ENCODE results near the gene HMCN2. TPM values are rescaled to one million over a fixed set of nuclear protein-coding genes. Genes with fewer than 3 reads are reported as not detected.

The HMCN2 gene
- total and polyA plus RNA-seq, 4 donors: 0.24 to 1.8 (median 0.29) TPM

DNA sequence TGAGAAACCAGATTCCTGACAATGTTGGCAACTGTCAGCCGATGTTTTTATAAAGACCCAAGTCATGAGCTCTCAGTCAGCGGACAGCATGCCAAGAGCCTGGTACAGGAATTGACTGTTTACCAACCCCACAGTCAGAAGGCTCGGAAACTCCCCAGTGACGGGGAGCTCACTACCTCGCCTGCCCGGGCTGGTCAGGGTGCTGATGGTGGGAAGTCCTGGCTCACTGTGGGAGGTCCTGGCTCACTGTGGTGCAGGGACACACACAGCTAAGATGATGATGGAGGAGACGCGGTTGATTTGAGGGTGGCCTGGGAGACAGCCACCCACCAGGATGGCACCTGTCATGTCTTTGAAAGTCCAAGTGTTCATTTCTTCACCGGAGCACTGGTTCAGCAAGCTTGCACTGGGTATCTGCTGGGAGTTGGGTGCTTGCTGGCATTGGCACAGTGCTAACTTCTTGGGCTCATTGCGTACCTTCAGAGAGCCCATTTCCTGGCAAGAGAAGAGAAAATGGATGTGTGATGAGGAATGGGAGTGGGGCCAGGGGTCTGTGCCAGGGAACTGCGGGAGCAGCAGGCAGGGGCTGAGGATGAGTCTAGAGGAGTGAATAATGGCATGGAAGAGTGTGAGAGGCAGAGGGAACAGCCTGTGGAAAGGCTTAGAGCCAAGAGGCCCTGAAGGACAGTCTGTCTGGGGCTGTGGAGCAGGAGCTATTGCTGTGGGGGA lies 194.5 kb downstream of the HMCN2 start:
- Histone ChIP-seq H3K36me3 (ENCODE audit: control insufficient read depth in 4 of 4, insufficient read depth in 3 of 4, low read depth in 1 of 4, low read length in 3 of 4) (peaks cover 5 to 38% (median 18%) of the 10 kb centered on the region in 4 donors), H3K4me1 (ENCODE audit: control insufficient read depth in 4 of 4, insufficient read depth in 4 of 4, low read length in 3 of 4) (peaks cover 7 to 66% (median 25%) of the 10 kb centered on the region in 4 donors), H3K27me3 (ENCODE audit: control insufficient read depth in 4 of 4, insufficient read depth in 4 of 4, low read length in 3 of 4) (no peaks in the 10 kb centered on the region), H3K9ac (ENCODE audit: low read depth in 1 of 2, low read length in 2 of 2) (no peak overlapping the region), H3K9me3 (ENCODE audit: control insufficient read depth in 4 of 4, low read length in 3 of 4) (no peaks in the 10 kb centered on the region), H3K4me3 (ENCODE audit: low read depth in 1 of 3, low read length in 3 of 3) (no peak overlapping the region), H3K27ac (ENCODE audit: low read depth in 1 of 2, low read length in 2 of 2) (peak overlapping the region; percentile 67 to 83)
- TF ChIP-seq FOXA2 (IDR thresholded peaks at IDR 0.05) (no peak), GABPA (IDR thresholded peaks at IDR 0.05 in 1 of 2, conservative IDR thresholded peaks at IDR 0.05 in 1 of 2) (no peak)
- DNase-seq (ENCODE audit: low spot score): no peak
- 58% methylated on average over 11 of the region's 11 CpGs for WGBS

DNA sequence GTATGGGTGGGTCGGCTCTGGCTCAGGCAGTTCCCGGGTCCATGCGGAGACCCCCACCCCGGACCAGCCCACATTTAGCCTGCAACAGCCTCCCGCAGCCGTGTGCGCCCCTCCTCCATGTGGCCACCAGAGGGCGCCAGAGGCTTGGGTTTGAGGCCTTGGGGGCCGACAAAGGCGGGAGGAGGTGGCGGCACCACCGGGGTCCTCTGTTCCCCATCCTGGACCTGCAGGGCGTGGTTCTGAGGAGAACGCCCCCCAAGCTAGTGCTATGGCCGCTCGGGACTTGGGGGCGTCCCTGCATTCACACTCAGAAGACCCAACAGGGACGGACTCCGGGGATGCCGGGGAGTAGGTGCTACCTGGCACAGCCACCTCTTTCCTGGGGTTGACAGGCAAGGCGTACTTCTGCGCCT lies 195.7 kb downstream of the HMCN2 start:
- no peak for TF ChIP-seq HNF4G (IDR thresholded peaks at IDR 0.05)
- TF ChIP-seq, protein P1, sequence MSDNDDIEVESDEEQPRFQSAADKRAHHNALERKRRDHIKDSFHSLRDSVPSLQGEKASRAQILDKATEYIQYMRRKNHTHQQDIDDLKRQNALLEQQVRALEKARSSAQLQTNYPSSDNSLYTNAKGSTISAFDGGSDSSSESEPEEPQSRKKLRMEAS (IDR thresholded peaks at IDR 0.05): no peak
- no peak for TF ChIP-seq SP1 (IDR thresholded peaks at IDR 0.05)
- TF ChIP-seq GABPA (IDR thresholded peaks at IDR 0.05 in 1 of 2, conservative IDR thresholded peaks at IDR 0.05 in 1 of 2): no peak
- TF ChIP-seq, protein P2, sequence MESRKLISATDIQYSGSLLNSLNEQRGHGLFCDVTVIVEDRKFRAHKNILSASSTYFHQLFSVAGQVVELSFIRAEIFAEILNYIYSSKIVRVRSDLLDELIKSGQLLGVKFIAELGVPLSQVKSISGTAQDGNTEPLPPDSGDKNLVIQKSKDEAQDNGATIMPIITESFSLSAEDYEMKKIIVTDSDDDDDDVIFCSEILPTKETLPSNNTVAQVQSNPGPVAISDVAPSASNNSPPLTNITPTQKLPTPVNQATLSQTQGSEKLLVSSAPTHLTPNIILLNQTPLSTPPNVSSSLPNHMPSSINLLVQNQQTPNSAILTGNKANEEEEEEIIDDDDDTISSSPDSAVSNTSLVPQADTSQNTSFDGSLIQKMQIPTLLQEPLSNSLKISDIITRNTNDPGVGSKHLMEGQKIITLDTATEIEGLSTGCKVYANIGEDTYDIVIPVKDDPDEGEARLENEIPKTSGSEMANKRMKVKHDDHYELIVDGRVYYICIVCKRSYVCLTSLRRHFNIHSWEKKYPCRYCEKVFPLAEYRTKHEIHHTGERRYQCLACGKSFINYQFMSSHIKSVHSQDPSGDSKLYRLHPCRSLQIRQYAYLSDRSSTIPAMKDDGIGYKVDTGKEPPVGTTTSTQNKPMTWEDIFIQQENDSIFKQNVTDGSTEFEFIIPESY (IDR thresholded peaks at IDR 0.05): no peak
- no peak for TF ChIP-seq YY1 (IDR thresholded peaks at IDR 0.05)
- TF ChIP-seq, protein P3, sequence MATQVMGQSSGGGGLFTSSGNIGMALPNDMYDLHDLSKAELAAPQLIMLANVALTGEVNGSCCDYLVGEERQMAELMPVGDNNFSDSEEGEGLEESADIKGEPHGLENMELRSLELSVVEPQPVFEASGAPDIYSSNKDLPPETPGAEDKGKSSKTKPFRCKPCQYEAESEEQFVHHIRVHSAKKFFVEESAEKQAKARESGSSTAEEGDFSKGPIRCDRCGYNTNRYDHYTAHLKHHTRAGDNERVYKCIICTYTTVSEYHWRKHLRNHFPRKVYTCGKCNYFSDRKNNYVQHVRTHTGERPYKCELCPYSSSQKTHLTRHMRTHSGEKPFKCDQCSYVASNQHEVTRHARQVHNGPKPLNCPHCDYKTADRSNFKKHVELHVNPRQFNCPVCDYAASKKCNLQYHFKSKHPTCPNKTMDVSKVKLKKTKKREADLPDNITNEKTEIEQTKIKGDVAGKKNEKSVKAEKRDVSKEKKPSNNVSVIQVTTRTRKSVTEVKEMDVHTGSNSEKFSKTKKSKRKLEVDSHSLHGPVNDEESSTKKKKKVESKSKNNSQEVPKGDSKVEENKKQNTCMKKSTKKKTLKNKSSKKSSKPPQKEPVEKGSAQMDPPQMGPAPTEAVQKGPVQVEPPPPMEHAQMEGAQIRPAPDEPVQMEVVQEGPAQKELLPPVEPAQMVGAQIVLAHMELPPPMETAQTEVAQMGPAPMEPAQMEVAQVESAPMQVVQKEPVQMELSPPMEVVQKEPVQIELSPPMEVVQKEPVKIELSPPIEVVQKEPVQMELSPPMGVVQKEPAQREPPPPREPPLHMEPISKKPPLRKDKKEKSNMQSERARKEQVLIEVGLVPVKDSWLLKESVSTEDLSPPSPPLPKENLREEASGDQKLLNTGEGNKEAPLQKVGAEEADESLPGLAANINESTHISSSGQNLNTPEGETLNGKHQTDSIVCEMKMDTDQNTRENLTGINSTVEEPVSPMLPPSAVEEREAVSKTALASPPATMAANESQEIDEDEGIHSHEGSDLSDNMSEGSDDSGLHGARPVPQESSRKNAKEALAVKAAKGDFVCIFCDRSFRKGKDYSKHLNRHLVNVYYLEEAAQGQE (IDR thresholded peaks at IDR 0.05): no peak
- TF ChIP-seq, protein P4, sequence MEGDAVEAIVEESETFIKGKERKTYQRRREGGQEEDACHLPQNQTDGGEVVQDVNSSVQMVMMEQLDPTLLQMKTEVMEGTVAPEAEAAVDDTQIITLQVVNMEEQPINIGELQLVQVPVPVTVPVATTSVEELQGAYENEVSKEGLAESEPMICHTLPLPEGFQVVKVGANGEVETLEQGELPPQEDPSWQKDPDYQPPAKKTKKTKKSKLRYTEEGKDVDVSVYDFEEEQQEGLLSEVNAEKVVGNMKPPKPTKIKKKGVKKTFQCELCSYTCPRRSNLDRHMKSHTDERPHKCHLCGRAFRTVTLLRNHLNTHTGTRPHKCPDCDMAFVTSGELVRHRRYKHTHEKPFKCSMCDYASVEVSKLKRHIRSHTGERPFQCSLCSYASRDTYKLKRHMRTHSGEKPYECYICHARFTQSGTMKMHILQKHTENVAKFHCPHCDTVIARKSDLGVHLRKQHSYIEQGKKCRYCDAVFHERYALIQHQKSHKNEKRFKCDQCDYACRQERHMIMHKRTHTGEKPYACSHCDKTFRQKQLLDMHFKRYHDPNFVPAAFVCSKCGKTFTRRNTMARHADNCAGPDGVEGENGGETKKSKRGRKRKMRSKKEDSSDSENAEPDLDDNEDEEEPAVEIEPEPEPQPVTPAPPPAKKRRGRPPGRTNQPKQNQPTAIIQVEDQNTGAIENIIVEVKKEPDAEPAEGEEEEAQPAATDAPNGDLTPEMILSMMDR (IDR thresholded peaks at IDR 0.05; ENCODE audit: low read depth, low read length, missing input control): peak; percentile 83
- peak; percentile 77 to 84 for TF ChIP-seq RAD21 (IDR thresholded peaks at IDR 0.05)
- TF ChIP-seq NR2F2 (IDR thresholded peaks at IDR 0.05): no peak
- no peak for TF ChIP-seq HNF4A (conservative IDR thresholded peaks at IDR 0.05)
- no peak for TF ChIP-seq FOXA2 (IDR thresholded peaks at IDR 0.05)
- Histone ChIP-seq H3K9me3 (ENCODE audit: control insufficient read depth in 4 of 4, low read length in 3 of 4) (no peaks in the 10 kb centered on the region), H3K4me3 (ENCODE audit: low read depth in 1 of 3, low read length in 3 of 3) (no peak overlapping the region), H3K27ac (ENCODE audit: low read depth in 1 of 2, low read length in 2 of 2) (no peak overlapping the region), H3K4me1 (ENCODE audit: control insufficient read depth in 4 of 4, insufficient read depth in 4 of 4, low read length in 3 of 4) (peaks cover 10 to 71% (median 31%) of the 10 kb centered on the region in 4 donors), H3K27me3 (ENCODE audit: control insufficient read depth in 4 of 4, insufficient read depth in 4 of 4, low read length in 3 of 4) (no peaks in the 10 kb centered on the region), H3K9ac (ENCODE audit: low read depth in 1 of 2, low read length in 2 of 2) (no peak overlapping the region), H3K36me3 (ENCODE audit: control insufficient read depth in 4 of 4, insufficient read depth in 3 of 4, low read depth in 1 of 4, low read length in 3 of 4) (peaks cover 5 to 35% (median 14%) of the 10 kb centered on the region in 4 donors)
- 41% methylated on average over 22 of the region's 22 CpGs for WGBS
- peak; percentile 80 for DNase-seq (ENCODE audit: low spot score)

Measured in liver (tissue), 9 donors.